GM06990 (cell line): ENCODE measurements around the gene DIP2A.

Source experiments
- DNase-seq: peaks from one replicate; pipeline ENCODE4 v3.0.0-alpha.2; 2011; ENCODE audit not compliant: insufficient read length; ENCODE audit errors: extremely low read depth
- H3K27me3 ChIP-seq: replicated peaks from 2 replicates; pipeline ENCODE4 v1.6.0; 2011; ENCODE audit warnings: low read length; ENCODE audit not compliant: control insufficient read depth, insufficient read depth
- H3K36me3 ChIP-seq: 2 replicates; pipeline ENCODE4 v1.5.1; 2011; ENCODE audit warnings: low read length; ENCODE audit not compliant: control insufficient read depth, insufficient read depth
- H3K4me3 ChIP-seq: replicated peaks from 2 replicates; pipeline ENCODE4 v1.5.1; 2011; ENCODE audit warnings: low read depth, mild to moderate bottlenecking, control low read depth, low read length
- CTCF ChIP-seq: IDR thresholded peaks from 2 replicates; pipeline ENCODE4 v1.5.1; 2011; ENCODE audit warnings: low read length, control low read depth, mild to moderate bottlenecking, inconsistent platforms; ENCODE audit not compliant: insufficient read depth, poor library complexity, severe bottlenecking

Gene DIP2A

GRCh38 chr21:46564391-46564790 lies 105.7 kb downstream of the DIP2A start:
- H3K36me3 ChIP-seq: peaks cover 32% of the 10 kb centered on the region
- H3K27me3 ChIP-seq: no peaks in the 10 kb centered on the region
- no peak for TF ChIP-seq CTCF
- H3K4me3 ChIP-seq: no peak overlapping the region
- no peak for DNase-seq

GRCh38 chr21:46567348-46567747 lies 108.7 kb downstream of the DIP2A start:
- peaks cover 30% of the 10 kb centered on the region for H3K36me3 ChIP-seq
- DNase-seq: no peak
- H3K27me3 ChIP-seq: no peaks in the 10 kb centered on the region
- no peak for TF ChIP-seq CTCF
- H3K4me3 ChIP-seq: no peak overlapping the region

DNA sequence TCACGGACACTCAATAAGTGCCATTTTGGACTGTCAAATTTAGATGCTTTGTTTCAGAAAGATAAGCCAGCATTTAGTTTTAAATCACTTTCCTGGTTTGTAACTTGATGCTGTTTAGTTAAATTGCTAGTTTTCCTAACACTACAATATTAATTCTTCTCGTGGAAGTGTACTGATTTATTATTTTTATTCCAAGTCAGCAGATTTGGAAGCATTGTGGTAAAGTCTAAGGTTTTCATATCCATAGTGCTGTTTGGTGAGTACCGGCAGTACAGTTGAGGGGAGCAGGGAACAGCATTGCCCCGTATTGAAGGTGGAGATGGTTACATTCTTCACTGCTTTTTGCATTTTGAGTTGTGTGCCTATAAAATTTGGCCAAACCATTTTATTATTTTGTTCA lies 109.9 kb downstream of the DIP2A start:
- TF ChIP-seq CTCF: no peak
- H3K27me3 ChIP-seq: no peaks in the 10 kb centered on the region
- peaks cover 21% of the 10 kb centered on the region for H3K36me3 ChIP-seq
- DNase-seq: no peak
- H3K4me3 ChIP-seq: no peak overlapping the region

DNA sequence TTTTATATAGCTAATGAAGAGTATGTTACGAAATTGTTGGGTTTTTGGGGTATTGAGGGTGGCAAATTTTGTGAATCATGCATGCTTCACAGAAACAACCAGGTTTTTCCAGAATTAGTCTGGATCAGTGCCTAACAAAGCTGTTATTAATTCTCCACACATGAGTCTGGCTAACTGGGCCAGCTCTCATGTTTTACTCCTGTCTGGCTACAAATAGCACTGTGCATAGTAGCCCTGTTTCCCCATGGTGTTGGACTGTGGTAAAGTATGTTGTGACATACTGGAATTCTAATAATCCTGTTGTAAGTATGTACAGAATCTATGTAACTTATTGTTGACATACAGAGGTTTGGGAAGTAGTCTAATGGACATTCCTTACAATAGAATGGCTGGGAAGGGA lies 110.4 kb downstream of the DIP2A start:
- Histone ChIP-seq H3K27me3 (no peaks in the 10 kb centered on the region), H3K4me3 (no peak overlapping the region), H3K36me3 (peaks cover 21% of the 10 kb centered on the region)
- no peak for DNase-seq
- no peak for TF ChIP-seq CTCF

- H3K27me3 ChIP-seq: no peaks in the 10 kb centered on the region
- DNase-seq: no peak
- no peak for TF ChIP-seq CTCF
- H3K36me3 ChIP-seq: peaks cover 19% of the 10 kb centered on the region
- H3K4me3 ChIP-seq: no peak overlapping the region
Measured at GRCh38 chr21:46570119-46570518, 111.4 kb downstream of the DIP2A start.

DNA sequence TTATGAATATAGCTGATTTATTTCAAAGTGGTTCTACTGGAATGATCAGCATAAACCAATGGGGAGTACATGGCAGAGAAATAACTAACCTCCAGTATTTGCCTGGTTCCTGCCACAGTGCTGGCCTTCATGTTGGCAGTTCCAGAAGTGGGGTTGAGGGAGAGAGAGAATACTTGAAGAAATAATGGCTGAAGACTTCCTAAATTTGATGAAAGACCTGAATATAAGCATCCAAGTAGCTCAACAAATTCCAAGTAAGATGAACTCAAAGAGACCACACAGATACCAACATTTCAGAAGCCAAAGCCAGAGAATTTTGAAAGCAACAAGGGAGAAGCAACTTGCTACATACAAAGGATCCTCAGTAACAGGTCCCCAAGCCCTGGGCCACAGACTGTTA lies 111.9 kb downstream of the DIP2A start:
- H3K27me3 ChIP-seq: no peaks in the 10 kb centered on the region
- no peak for DNase-seq
- no peak for TF ChIP-seq CTCF
- H3K36me3 ChIP-seq: peaks cover 17% of the 10 kb centered on the region
- no peak overlapping the region for H3K4me3 ChIP-seq
